LNCAP (cell line): Measurements from ENCODE around the gene OSBP2.

Source experiments
- TF ChIP-seq, protein P1 (sequence below): fragments of 450-650 bp; IDR thresholded peaks from 2 replicates; pipeline ENCODE4 v1.5.1; 2017; ENCODE audit warnings: mild to moderate bottlenecking

Gene OSBP2

GRCh38 chr22:30695871-30696655 is 1.4 kb downstream of the OSBP2 start:
- TF ChIP-seq, protein P1, sequence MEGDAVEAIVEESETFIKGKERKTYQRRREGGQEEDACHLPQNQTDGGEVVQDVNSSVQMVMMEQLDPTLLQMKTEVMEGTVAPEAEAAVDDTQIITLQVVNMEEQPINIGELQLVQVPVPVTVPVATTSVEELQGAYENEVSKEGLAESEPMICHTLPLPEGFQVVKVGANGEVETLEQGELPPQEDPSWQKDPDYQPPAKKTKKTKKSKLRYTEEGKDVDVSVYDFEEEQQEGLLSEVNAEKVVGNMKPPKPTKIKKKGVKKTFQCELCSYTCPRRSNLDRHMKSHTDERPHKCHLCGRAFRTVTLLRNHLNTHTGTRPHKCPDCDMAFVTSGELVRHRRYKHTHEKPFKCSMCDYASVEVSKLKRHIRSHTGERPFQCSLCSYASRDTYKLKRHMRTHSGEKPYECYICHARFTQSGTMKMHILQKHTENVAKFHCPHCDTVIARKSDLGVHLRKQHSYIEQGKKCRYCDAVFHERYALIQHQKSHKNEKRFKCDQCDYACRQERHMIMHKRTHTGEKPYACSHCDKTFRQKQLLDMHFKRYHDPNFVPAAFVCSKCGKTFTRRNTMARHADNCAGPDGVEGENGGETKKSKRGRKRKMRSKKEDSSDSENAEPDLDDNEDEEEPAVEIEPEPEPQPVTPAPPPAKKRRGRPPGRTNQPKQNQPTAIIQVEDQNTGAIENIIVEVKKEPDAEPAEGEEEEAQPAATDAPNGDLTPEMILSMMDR, result no peak

GRCh38 chr22:30697975-30698374 is 3.3 kb downstream of the OSBP2 start:
- TF ChIP-seq, protein P1, result no peak

- TF ChIP-seq, protein P1, result no peak
Observed at GRCh38 chr22:30701872-30702271, 7.2 kb downstream of the OSBP2 start.

GRCh38 chr22:30702856-30703255 is 8.2 kb downstream of the OSBP2 start:
- TF ChIP-seq, protein P1, result no peak

GRCh38 chr22:30704978-30705377 is 10.3 kb downstream of the OSBP2 start:
- TF ChIP-seq, protein P1, result no peak

- TF ChIP-seq, protein P1, result no peak
Observed at GRCh38 chr22:30705710-30706651, 11.3 kb downstream of the OSBP2 start.

DNA sequence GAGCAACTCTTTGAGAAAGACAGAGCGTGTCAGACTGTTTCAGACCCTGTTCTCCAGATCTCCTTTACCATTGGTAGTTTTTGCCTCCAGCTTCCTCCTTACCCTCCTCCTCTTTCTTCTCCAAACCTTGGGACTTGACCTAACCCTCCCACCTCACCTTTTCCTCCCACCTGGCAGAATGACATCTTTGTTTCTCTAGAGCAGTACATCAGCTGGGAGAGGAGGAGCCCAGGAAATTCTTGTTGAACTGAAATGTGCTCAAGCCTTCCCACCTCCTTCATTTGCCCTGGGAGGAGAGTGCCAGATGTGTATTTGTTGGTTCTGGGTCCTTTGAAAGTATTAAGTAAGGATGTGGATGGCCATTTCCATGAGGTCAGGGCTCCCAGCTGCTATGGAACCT is 17.4 kb downstream of the OSBP2 start:
- TF ChIP-seq, protein P1, result no peak
